ENCODE results near the gene HS3ST4. TPM values are rescaled to one million over a fixed set of nuclear protein-coding genes. Genes with fewer than 3 reads are reported as not detected.

HS3ST4 gene
- total RNA-seq, 2 donors from 2014 or later, result 4.7 to 5.0 TPM

GRCh38 chr16:25817876-25818275 is 126.1 kb downstream of the HS3ST4 start:
- TF ChIP-seq CTCF (conservative IDR thresholded peaks at IDR 0.05), result no peak
- H3K27ac Mint-ChIP-seq, result no peak overlapping the region
- DNase-seq, result no peak
- Histone ChIP-seq H3K4me1 (ENCODE audit: control insufficient read depth, insufficient read depth, low read length) (no peaks in the 10 kb centered on the region), H3K27ac (ENCODE audit: low read depth, low read length) (no peak overlapping the region), H3K9ac (ENCODE audit: extremely low read depth, low read length, poor library complexity, severe bottlenecking) (no peak overlapping the region), H3K9me3 (ENCODE audit: control insufficient read depth, low read length) (no peaks in the 10 kb centered on the region), H3K27me3 (ENCODE audit: control insufficient read depth, insufficient read depth, low read length, poor library complexity, severe bottlenecking) (no peaks in the 10 kb centered on the region), H3K4me3 (ENCODE audit: low read length) (no peak overlapping the region), H3K36me3 (ENCODE audit: control insufficient read depth, insufficient read depth, low read length) (no peaks in the 10 kb centered on the region)
- no peaks in the 10 kb centered on the region for H3K36me3 Mint-ChIP-seq (ENCODE audit: low read depth)
- H3K9me3 Mint-ChIP-seq, result no peaks in the 10 kb centered on the region
- 97 to 100% methylated on average over 2 to 4 of the region's 4 CpGs for WGBS, 2 experiments (ENCODE audit: insufficient coverage in 1 of 2, insufficient read length in 1 of 2)
- no peaks in the 10 kb centered on the region for H3K4me1 Mint-ChIP-seq
- H3K4me3 Mint-ChIP-seq, result no peak overlapping the region
- H3K27me3 Mint-ChIP-seq (ENCODE audit: insufficient read depth), result no peaks in the 10 kb centered on the region

- Mint-ChIP-seq H3K4me1 (no peaks in the 10 kb centered on the region), H3K27me3 (ENCODE audit: insufficient read depth) (peaks cover 1% of the 10 kb centered on the region), H3K9me3 (peaks cover 7% of the 10 kb centered on the region), H3K27ac (no peak overlapping the region), H3K36me3 (ENCODE audit: low read depth) (peaks cover 5% of the 10 kb centered on the region), H3K4me3 (no peak overlapping the region)
- H3K9ac ChIP-seq (ENCODE audit: extremely low read depth, low read length, poor library complexity, severe bottlenecking), result no peak overlapping the region
- TF ChIP-seq CTCF (conservative IDR thresholded peaks at IDR 0.05), result no peak
- H3K27ac ChIP-seq (ENCODE audit: low read depth, low read length), result no peak overlapping the region
- H3K27me3 ChIP-seq (ENCODE audit: control insufficient read depth, insufficient read depth, low read length, poor library complexity, severe bottlenecking), result no peaks in the 10 kb centered on the region
- DNase-seq, result no peak
- H3K4me1 ChIP-seq (ENCODE audit: control insufficient read depth, insufficient read depth, low read length), result no peaks in the 10 kb centered on the region
- 80 to 100% methylated on average over 1 to 2 of the region's 2 CpGs for WGBS, 2 experiments (ENCODE audit: insufficient coverage in 1 of 2, insufficient read length in 1 of 2)
- no peaks in the 10 kb centered on the region for H3K36me3 ChIP-seq (ENCODE audit: control insufficient read depth, insufficient read depth, low read length)
- no peak overlapping the region for H3K4me3 ChIP-seq (ENCODE audit: low read length)
- H3K9me3 ChIP-seq (ENCODE audit: control insufficient read depth, low read length), result peaks cover 6% of the 10 kb centered on the region
Measured at GRCh38 chr16:25823891-25824290, 132.1 kb downstream of the HS3ST4 start.

DNA sequence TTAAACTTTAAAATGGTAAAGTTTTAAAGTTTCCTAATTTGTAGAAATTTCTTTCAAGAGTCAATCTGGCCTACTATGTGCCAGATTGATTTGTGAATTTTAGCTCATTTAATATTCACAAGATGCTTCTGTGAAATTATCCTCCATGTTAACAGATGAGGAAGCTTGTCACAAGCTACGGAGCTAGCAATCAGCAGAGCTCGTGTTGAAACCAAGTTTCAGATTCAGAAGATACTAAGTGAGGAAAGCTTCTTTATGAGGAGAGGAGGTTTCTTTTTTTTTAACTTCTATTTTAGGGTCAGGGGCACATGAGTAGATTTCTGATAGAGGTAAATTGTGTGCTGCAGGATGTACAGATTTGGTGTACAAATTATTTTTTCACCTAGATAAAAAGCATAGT is 135.9 kb downstream of the HS3ST4 start:
- peaks cover 8% of the 10 kb centered on the region for H3K9me3 ChIP-seq (ENCODE audit: control insufficient read depth, low read length)
- no peaks in the 10 kb centered on the region for H3K36me3 ChIP-seq (ENCODE audit: control insufficient read depth, insufficient read depth, low read length)
- Mint-ChIP-seq H3K9me3 (peaks cover 19% of the 10 kb centered on the region), H3K4me1 (no peaks in the 10 kb centered on the region), H3K4me3 (no peak overlapping the region), H3K27ac (no peak overlapping the region), H3K36me3 (ENCODE audit: low read depth) (peaks cover 11% of the 10 kb centered on the region), H3K27me3 (ENCODE audit: insufficient read depth) (peaks cover 3% of the 10 kb centered on the region)
- no peaks in the 10 kb centered on the region for H3K4me1 ChIP-seq (ENCODE audit: control insufficient read depth, insufficient read depth, low read length)
- H3K9ac ChIP-seq (ENCODE audit: extremely low read depth, low read length, poor library complexity, severe bottlenecking), result no peak overlapping the region
- DNase-seq, result no peak
- H3K27me3 ChIP-seq (ENCODE audit: control insufficient read depth, insufficient read depth, low read length, poor library complexity, severe bottlenecking), result no peaks in the 10 kb centered on the region
- no peak overlapping the region for H3K27ac ChIP-seq (ENCODE audit: low read depth, low read length)
- H3K4me3 ChIP-seq (ENCODE audit: low read length), result no peak overlapping the region
- no peak for TF ChIP-seq CTCF (conservative IDR thresholded peaks at IDR 0.05)
- WGBS, 2 experiments (ENCODE audit: insufficient coverage in 1 of 2, insufficient read length in 1 of 2), result 91 to 94% methylated on average over 2 of the region's 2 CpGs
